Measurements from ENCODE around the gene AIP. TPM values are rescaled to one million over a fixed set of nuclear protein-coding genes. Genes with fewer than 3 reads are reported as not detected.
A peak's percentile ranks its signal among the peaks of the same experiment; 100 is the strongest.

The AIP gene
- total and polyA plus RNA-seq, 9 of the 15 experiments (the other 6 are each of a cell fraction or from before 2014, with no cell fraction given) = 5.2 to 92.5 (median 52.7) TPM

- Histone ChIP-seq H3K27ac (ENCODE audit: extremely low read depth, low read depth, low read length) (peak overlapping the region; percentile 80), H3K9me1 (ENCODE audit: control insufficient read depth, insufficient read depth, low read length) (no peaks in the 10 kb centered on the region), H3K9me3 (replicated peaks; ENCODE audit: control insufficient read depth, insufficient read depth, low read depth, low read length) (no peaks in the 10 kb centered on the region), H3K4me3 (peak overlapping the region; percentile 51), H4K20me1 (replicated peaks; ENCODE audit: control insufficient read depth, insufficient read depth, low read length) (no peaks in the 10 kb centered on the region), H3K27me3 (ENCODE audit: control insufficient read depth in 2 of 2, insufficient read depth in 2 of 2, low read length in 2 of 2) (no peaks in the 10 kb centered on the region), H3K4me2 (ENCODE audit: insufficient read depth, low read length) (peak overlapping the region; percentile 72), H3K4me1 (replicated peaks in 1 of 2; ENCODE audit: control insufficient read depth in 2 of 2, insufficient read depth in 2 of 2, low read length in 2 of 2) (peaks cover 7 to 67% of the 10 kb centered on the region in 2 experiments; a peak in 4 of 5 replicates), H3K9ac (ENCODE audit: insufficient read depth in 1 of 2, low read depth in 2 of 2, low read length in 2 of 2) (peak overlapping the region; percentile 75 to 93), H3K36me3 (ENCODE audit: control insufficient read depth, insufficient read depth, low read length) (peaks cover 44% of the 10 kb centered on the region; the same call in 2 of the 3 replicates), H2AFZ (ENCODE audit: low read depth, low read length) (0 out of 2 replicates have a peak overlapping the region, but pooled peaks have one; percentile 39), H3K79me2 (ENCODE audit: control insufficient read depth, insufficient read depth, low read length) (peaks cover 13% of the 10 kb centered on the region)
- intact Hi-C loops (cut with micrococcal nuclease) = no loop called here
- ATAC-seq (peak; percentile 39), FAIRE-seq (no peak), DNase-seq (ENCODE audit: extremely low read depth in 1 of 4, low spot score in 3 of 4) (peak in 3 of 4 experiments; percentile 35 to 55 (median 49))
- ChIA-PET CTCF (ENCODE audit: low intra/inter-chr PET ratio) (no interaction called here), POLR2A (interaction anchor here (0.8 kb wide), 2 partner anchors 9 to 41 kb away, joined by 3 to 5 read pairs; partner anchors contain the start of gene PPP1CA)
- whole genome bisulfite sequencing (ENCODE audit: insufficient coverage, low coverage, missing lambda C conversion rate) = 26% methylated on average over 12 of the region's 45 CpGs
- in situ Hi-C loops (cut with MboI) = no loop called here
- BruUV-seq (replicated peaks) = no TSS peak
- TF ChIP-seq ZNF395 (CRISPR knock-in tag; IDR thresholded peaks at IDR 0.05) (peak; percentile 51; the same call in 1 of the 2 replicates), TRIM28 (IDR thresholded peaks at IDR 0.05) (no peak), BCOR (IDR thresholded peaks at IDR 0.05) (peak; percentile 50; the same call in 1 of the 2 replicates), ZSCAN29 (IDR thresholded peaks at IDR 0.05) (no peak), ZNF133 (CRISPR knock-in tag; IDR thresholded peaks at IDR 0.05) (no peak), POLR3A (IDR thresholded peaks at IDR 0.05; ENCODE audit: borderline replicate concordance, extremely low read depth, insufficient read depth, insufficient read length) (no peak), POLR2G (IDR thresholded peaks at IDR 0.05; ENCODE audit: low read depth, low read length) (peak; percentile 45), ZNF444 (CRISPR knock-in tag; IDR thresholded peaks at IDR 0.05) (no peak), CREB1 (IDR thresholded peaks at IDR 0.05) (no peak), CREB1 (CRISPR knock-in tag; IDR thresholded peaks at IDR 0.05) (no peak), DEAF1 (CRISPR knock-in tag; IDR thresholded peaks at IDR 0.05) (no peak), SNAPC5 (CRISPR knock-in tag; IDR thresholded peaks at IDR 0.05) (no peak), ZNF639 (CRISPR knock-in tag; conservative IDR thresholded peaks at IDR 0.05 in 1 of 2, IDR thresholded peaks at IDR 0.05 in 1 of 2) (no peak), ZNF408 (CRISPR knock-in tag; IDR thresholded peaks at IDR 0.05; ENCODE audit: low read depth) (no peak), ELF4 (CRISPR knock-in tag; IDR thresholded peaks at IDR 0.05) (no peak), DNMT1 (IDR thresholded peaks at IDR 0.05) (no peak), STAG1 (CRISPR knock-in tag; IDR thresholded peaks at IDR 0.05; ENCODE audit: borderline replicate concordance) (0 out of 2 replicates have a peak, but pooled peaks have one; percentile 15)
These were observed 40.1 kb upstream of the AIP start for GRCh38 chr11:67442504-67443404.

Measured in K562 (cell line).